Choroid plexus epithelial cell (primary cell): ENCODE data around the gene MADCAM1.
"Not testable (repeated sequence)": the region's sequence is repeated elsewhere in the genome, so short reads cannot be mapped to it uniquely, and the experiment has no call there.

Experiments used
- DNase-seq: peaks from one replicate; pipeline ENCODE4 v3.0.0-alpha.2; 2010; ENCODE audit warnings: low read depth
- H3K4me3 ChIP-seq: 2 replicates; pipeline ENCODE4 v1.5.1; 2011; ENCODE audit warnings: low read depth, mild to moderate bottlenecking, control low read depth, low read length, moderate library complexity
- CTCF ChIP-seq: conservative IDR thresholded peaks from 2 replicates; pipeline ENCODE4 v1.5.1; 2011; ENCODE audit warnings: low read depth, mild to moderate bottlenecking, control low read depth, inconsistent platforms, low read length, moderate library complexity

MADCAM1 gene

DNA sequence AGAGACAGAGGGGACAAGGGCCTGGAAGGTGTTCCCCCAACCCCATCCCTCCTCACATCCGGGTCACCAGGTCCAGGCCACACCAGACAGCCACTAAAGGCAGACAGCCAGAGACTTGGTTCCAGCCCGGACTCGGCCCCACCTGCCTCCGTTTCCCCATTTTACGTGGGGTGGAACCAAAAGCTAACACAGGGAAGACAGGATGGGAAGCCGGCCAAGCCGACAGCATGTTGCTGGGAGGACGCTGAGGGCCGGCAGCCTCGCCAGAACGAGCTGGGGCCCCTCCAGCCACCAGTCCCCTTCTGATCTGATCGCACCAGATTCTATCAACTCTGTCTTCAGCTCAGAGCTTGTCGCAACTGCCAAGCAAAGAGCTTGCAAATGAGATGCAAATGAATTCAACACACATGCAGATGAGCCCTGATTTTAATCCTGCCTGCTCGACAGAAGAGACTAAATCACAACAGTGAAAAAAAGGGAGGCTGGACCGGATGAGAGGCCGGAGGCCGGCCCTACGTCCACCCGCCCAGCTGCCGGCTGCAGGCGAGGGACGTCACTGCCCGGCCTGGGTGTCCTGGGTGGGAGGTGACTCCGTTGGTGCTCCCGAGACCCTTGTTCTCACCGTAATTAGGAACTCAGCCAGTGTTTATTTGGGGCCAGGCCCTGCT, 17.9 kb upstream of the MADCAM1 start:
- H3K4me3 ChIP-seq = no peak overlapping the region
- TF ChIP-seq CTCF = no peak
- no peak for DNase-seq

DNA sequence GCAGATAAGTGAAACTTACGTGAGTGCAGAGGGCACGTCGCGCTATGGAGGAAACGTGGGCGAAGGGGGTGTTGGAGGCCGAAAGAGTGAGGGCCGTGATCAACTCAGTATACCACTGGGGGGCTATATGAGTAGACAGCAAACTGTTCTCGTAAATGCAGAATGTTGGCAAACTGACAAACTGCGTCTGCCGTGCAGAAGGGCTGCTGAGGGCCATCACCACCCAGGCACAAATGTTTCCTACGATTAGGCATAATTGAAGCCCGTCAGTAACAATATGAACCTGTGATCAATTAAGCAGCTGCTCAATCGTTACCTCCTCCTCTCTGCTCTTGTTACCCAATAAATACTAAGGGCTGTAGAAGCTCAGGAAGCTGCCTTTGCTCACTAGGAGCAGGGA, 17.3 kb upstream of the MADCAM1 start:
- H3K4me3 ChIP-seq = no peak overlapping the region
- DNase-seq = no peak
- TF ChIP-seq CTCF = no peak

DNA sequence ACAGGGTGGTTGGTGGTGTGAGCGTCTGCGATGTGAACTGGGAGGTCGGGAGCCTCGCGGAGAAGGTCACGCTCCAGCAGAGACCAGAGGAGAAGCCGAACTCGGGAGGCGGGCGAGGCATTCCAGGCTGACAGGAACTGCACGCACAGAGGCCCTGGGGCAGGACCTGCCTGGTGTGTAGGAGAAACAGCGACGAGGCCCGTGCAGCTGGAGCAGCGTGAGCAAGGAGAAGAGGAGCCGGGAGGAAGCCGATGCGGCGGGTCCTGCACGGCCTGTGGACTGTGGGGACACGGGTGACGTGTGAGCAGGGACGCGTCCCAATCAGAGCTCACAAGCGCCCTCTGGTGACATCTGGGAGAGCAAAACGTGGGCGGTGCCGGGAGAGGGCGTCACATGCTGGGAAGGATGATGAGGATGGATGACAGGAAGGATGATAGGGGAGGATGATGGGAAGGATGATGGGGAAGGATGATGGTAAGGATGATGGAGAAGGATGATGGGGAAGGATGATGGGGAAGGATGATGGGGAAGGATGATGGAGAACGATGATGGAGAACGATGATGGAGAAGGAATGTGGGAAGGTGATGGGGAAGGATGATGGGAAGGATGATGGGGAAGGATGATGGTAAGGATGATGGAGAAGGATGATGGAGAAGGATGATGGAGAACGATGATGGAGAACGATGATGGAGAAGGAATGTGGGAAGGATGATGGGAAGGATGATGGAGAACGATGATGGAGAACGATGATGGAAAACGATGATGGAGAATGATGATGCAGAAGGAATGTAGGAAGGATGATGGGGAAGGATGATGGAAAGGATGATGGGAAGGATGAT, 16.1 kb upstream of the MADCAM1 start:
- DNase-seq = peak; percentile 65
- TF ChIP-seq CTCF = peak; percentile 66
- H3K4me3 ChIP-seq = peak overlapping the region; percentile 35

GRCh38 chr19:481100-481499, 15.2 kb upstream of the MADCAM1 start:
- H3K4me3 ChIP-seq, DNase-seq: not testable (repeated sequence)

DNA sequence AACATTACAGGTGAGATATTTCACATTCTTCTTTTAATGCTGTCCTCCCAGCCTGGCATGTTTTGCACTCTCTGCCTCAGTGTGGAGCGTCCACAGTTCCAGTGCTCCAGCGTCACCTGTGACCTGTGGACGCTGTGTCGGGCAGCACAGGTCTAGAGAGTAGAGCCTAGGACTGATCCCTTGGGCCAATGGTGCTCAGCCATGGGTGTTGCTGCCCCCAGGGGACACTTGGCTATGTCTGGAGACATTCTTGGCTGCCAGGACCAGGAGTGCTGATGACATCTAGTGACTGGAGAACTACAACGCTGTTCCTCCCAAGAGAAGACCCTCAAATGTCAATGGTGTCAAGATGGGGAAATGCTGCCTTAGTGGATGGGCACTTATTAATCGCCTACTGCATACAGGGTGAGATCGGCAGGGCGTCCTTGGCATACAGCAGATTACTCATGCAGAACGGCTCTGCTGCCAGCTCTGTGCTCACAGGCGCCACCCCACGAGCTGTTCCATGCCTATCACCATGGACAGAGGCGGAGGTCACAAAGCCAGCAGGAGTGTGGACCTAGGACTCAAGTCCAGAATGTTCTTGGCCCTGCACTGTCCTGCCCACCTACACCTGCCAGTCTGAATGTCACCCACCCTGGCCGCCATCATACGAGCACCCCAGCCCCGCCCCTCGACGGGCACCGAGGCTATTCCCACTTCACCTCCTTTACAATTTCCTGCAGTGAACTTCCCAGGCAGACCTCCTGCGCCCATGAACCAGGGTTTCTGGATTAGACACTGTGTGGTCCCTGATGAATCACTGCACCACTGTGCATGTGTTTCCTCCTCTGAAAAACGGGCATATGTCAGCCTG, 13.9 kb upstream of the MADCAM1 start:
- H3K4me3 ChIP-seq = no peak overlapping the region

GRCh38 chr19:483332-484072, 12.8 kb upstream of the MADCAM1 start:
- no peak overlapping the region for H3K4me3 ChIP-seq
- no peak for DNase-seq
- no peak for TF ChIP-seq CTCF

More for the DNA sequence above, 13.9 kb upstream of the MADCAM1 start:
- no peak for DNase-seq
- TF ChIP-seq CTCF = no peak
